ENCODE results near the gene TAF6. TPM values are rescaled to one million over a fixed set of nuclear protein-coding genes. Genes with fewer than 3 reads are reported as not detected.

The TAF6 gene
- total and polyA plus RNA-seq, 9 of the 15 experiments (the other 6 are each of a cell fraction or from before 2014, with no cell fraction given), result 0.78 to 78.7 (median 21.3) TPM

DNA sequence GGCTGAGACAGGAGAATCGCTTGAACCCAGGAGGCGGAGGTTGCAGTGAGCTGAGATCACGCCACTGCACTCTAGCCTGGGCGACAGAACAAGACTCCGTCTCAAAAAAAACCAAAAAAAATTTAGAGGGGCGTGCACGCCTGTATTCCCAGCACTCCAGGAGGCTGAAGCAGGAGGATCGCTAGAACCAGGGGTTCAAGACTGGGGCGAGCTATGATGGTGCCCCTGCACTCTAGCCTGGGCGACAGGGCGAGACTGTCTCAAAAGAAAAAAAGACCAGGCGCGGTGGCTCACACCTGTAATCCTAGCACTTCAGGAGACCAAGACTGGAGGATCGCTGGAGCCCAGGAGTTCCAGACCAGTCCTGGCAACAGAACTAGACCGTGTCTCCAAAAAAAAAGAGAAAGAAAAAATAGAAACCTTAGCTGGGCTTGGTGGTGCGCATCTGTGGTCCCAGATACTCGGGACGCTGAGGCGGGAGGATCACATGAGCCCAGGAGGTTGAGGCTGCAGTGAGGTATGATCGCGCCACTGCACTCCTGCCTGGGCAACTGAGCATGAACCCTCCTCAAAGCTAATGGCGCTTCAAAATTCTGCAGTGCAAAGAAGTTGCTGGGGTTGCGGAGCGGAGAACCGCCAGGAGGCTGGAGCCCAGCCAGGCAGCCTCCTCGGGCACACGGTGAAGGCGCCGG is 7.2 kb upstream of the TAF6 start (continued):
- TF ChIP-seq, protein P1, sequence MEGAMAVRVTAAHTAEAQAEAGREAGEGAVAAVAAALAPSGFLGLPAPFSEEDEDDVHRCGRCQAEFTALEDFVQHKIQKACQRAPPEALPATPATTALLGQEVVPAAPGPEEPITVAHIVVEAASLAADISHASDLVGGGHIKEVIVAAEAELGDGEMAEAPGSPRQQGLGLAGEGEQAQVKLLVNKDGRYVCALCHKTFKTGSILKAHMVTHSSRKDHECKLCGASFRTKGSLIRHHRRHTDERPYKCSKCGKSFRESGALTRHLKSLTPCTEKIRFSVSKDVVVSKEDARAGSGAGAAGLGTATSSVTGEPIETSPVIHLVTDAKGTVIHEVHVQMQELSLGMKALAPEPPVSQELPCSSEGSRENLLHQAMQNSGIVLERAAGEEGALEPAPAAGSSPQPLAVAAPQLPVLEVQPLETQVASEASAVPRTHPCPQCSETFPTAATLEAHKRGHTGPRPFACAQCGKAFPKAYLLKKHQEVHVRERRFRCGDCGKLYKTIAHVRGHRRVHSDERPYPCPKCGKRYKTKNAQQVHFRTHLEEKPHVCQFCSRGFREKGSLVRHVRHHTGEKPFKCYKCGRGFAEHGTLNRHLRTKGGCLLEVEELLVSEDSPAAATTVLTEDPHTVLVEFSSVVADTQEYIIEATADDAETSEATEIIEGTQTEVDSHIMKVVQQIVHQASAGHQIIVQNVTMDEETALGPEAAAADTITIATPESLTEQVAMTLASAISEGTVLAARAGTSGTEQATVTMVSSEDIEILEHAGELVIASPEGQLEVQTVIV (CRISPR knock-in tag; IDR thresholded peaks at IDR 0.05; ENCODE audit: borderline replicate concordance), result no peak
- TF ChIP-seq KLF13 (tag; IDR thresholded peaks at IDR 0.05; ENCODE audit: borderline replicate concordance, low read depth), result no peak
- peak; percentile 32; the same call in 1 of the 2 replicates for TF ChIP-seq MECOM (CRISPR knock-in tag; IDR thresholded peaks at IDR 0.05)
- no peak for TF ChIP-seq ARNT (IDR thresholded peaks at IDR 0.05)
- no peak for TF ChIP-seq MEIS2 (IDR thresholded peaks at IDR 0.05; ENCODE audit: partially characterized antibody)
- TF ChIP-seq TCF7 (IDR thresholded peaks at IDR 0.05; ENCODE audit: borderline replicate concordance), result no peak
- TF ChIP-seq, protein P2, sequence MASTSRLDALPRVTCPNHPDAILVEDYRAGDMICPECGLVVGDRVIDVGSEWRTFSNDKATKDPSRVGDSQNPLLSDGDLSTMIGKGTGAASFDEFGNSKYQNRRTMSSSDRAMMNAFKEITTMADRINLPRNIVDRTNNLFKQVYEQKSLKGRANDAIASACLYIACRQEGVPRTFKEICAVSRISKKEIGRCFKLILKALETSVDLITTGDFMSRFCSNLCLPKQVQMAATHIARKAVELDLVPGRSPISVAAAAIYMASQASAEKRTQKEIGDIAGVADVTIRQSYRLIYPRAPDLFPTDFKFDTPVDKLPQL (IDR thresholded peaks at IDR 0.05; ENCODE audit: extremely low read depth, insufficient read length), result no peak
- TF ChIP-seq ZNF408 (CRISPR knock-in tag; IDR thresholded peaks at IDR 0.05; ENCODE audit: low read depth), result no peak
- TF ChIP-seq NONO (IDR thresholded peaks at IDR 0.05; ENCODE audit: low read depth in 2 of 2, low read length in 1 of 2), result no peak; a peak in 1 of 4 replicates
- TF ChIP-seq ZFX (CRISPR knock-in tag; IDR thresholded peaks at IDR 0.05), result no peak
- no peak for TF ChIP-seq NCOA6 (IDR thresholded peaks at IDR 0.05)
- no peak for TF ChIP-seq ARID2 (IDR thresholded peaks at IDR 0.05)
- TF ChIP-seq ETV6 (IDR thresholded peaks at IDR 0.05; ENCODE audit: borderline replicate concordance in 1 of 2, low read depth in 2 of 2, low read length in 1 of 2), result no peak
- no peak for TF ChIP-seq ETV6 (CRISPR knock-in tag; IDR thresholded peaks at IDR 0.05; ENCODE audit: borderline replicate concordance)
- peak; percentile 49; the same call in 1 of the 2 replicates for TF ChIP-seq NFIX (CRISPR knock-in tag; IDR thresholded peaks at IDR 0.05; ENCODE audit: low read depth)
- no peak for TF ChIP-seq TCF7L2 (IDR thresholded peaks at IDR 0.05; ENCODE audit: low read depth, low read length)
- no peak for TF ChIP-seq POLR2G (IDR thresholded peaks at IDR 0.05; ENCODE audit: low read depth, low read length)
- TF ChIP-seq KHSRP (IDR thresholded peaks at IDR 0.05), result no peak
- TF ChIP-seq FOXP4 (CRISPR knock-in tag; IDR thresholded peaks at IDR 0.05; ENCODE audit: borderline replicate concordance), result no peak
- TF ChIP-seq EGR1 (conservative IDR thresholded peaks at IDR 0.05), result no peak
- TF ChIP-seq GABPA (tag; conservative IDR thresholded peaks at IDR 0.05; ENCODE audit: low read depth), result no peak; the same call in 1 of the 2 replicates
- no peak for TF ChIP-seq CREB1 (IDR thresholded peaks at IDR 0.05)
- no peak for TF ChIP-seq CREB1 (CRISPR knock-in tag; IDR thresholded peaks at IDR 0.05)
- no peak for TF ChIP-seq TRIM24 (IDR thresholded peaks at IDR 0.05)
- TF ChIP-seq RFX7 (CRISPR knock-in tag; IDR thresholded peaks at IDR 0.05), result no peak
- TF ChIP-seq SNIP1 (IDR thresholded peaks at IDR 0.05; ENCODE audit: low read depth), result no peak
- no peak for TF ChIP-seq FOXJ3 (CRISPR knock-in tag; IDR thresholded peaks at IDR 0.05)

Measured in K562 (cell line).